K562 (cell line): Measurements from ENCODE around the gene CES5A. TPM values are rescaled to one million over a fixed set of nuclear protein-coding genes. Genes with fewer than 3 reads are reported as not detected.

ENCODE experiments used
- ATAC-seq: fragments of 200-7000 bp; cut with Tn5 transposase; 3 replicates; pipeline ENCODE4 v1.9.1; 2020; ENCODE audit warnings: moderate library complexity
- BruUV-seq: library from RNA; stranded (reverse); fragments of 400-500 nt; replicated peaks from 2 replicates; lab custom pipeline; 2021; lab: Mats Ljungman, UMichigan
- CTCF ChIA-PET: fragments of 300-600 bp; formaldehyde crosslinking; extraction: SDS; loops from one replicate; lab custom pipeline; 2021; ENCODE audit warnings: low intra/inter-chr PET ratio; lab: Yijun Ruan, JAX
- POLR2A ChIA-PET: fragments of 300-600, 350-650 bp; sonication (Branson Sonifier 250); formaldehyde crosslinking; extraction: SDS; loops from one replicate; lab custom pipeline; 2021; ENCODE audit warnings: antibody characterized with exemption, inconsistent platforms; lab: Yijun Ruan, JAX
- DNase-seq, 4 experiments: peaks; one replicate each; pipeline versions ENCODE4 v3.0.0 to v3.0.0-alpha.2; 2011 to 2018; ENCODE audit warnings: low spot score in 3 of 4, mixed read lengths in 3 of 4; ENCODE audit errors: extremely low read depth in 1 of 4
- FAIRE-seq: peaks from 2 replicates; lab custom pipeline; 2011; peaks lifted over from hg19 to GRCh38; lab: Jason Lieb, UNC
- H2AFZ ChIP-seq: 2 replicates; pipeline ENCODE4 v1.6.0; 2011; ENCODE audit warnings: low read depth, low read length, control low read depth, inconsistent platforms
- H3K27ac ChIP-seq: fragments of 200-600 bp; 3 replicates; pipeline ENCODE4 v1.8.0; 2011; ENCODE audit warnings: low read depth, mild to moderate bottlenecking, control low read depth, inconsistent platforms, low read length, moderate library complexity, mixed read lengths; ENCODE audit errors: extremely low read depth
- H3K27me3 ChIP-seq, 2 experiments: fragments of 300-600 bp in 1 of 2; 2 replicates in 1 of 2; 3 replicates in 1 of 2; pipeline versions ENCODE4 v1.6.0 to v1.8.0; 2011; ENCODE audit warnings: inconsistent platforms in 2 of 2, low read length in 2 of 2, mild to moderate bottlenecking in 1 of 2, mixed read lengths in 1 of 2, moderate library complexity in 1 of 2; ENCODE audit not compliant: control insufficient read depth in 2 of 2, insufficient read depth in 2 of 2
- H3K36me3 ChIP-seq: fragments of 300-600 bp; 3 replicates; pipeline ENCODE4 v1.8.0; 2011; ENCODE audit warnings: mild to moderate bottlenecking, low read length, inconsistent platforms; ENCODE audit not compliant: control insufficient read depth, insufficient read depth
- H3K4me1 ChIP-seq, 2 experiments: fragments of 200-600 bp in 1 of 2; replicated peaks in 1 of 2; 2 replicates in 1 of 2; 3 replicates in 1 of 2; pipeline versions ENCODE4 v1.5.1 to v1.8.0; 2011; ENCODE audit warnings: inconsistent platforms in 2 of 2, low read length in 2 of 2, mild to moderate bottlenecking in 1 of 2, mixed read lengths in 1 of 2, moderate library complexity in 1 of 2; ENCODE audit not compliant: control insufficient read depth in 2 of 2, insufficient read depth in 2 of 2
- H3K4me2 ChIP-seq: 2 replicates; pipeline ENCODE4 v1.6.1; 2011; ENCODE audit warnings: low read length, control low read depth, inconsistent platforms, mixed read lengths; ENCODE audit not compliant: insufficient read depth
- H3K4me3 ChIP-seq: fragments of 200-600 bp; sonication (generic), shearing (Covaris generic); 2 replicates; pipeline ENCODE4 v1.5.1; 2016; ENCODE audit warnings: control low read depth, inconsistent platforms
- H3K79me2 ChIP-seq: fragments of 200-600 bp; 3 replicates; pipeline ENCODE4 v1.8.0; 2011; ENCODE audit warnings: low read length, inconsistent platforms; ENCODE audit not compliant: control insufficient read depth, insufficient read depth
- H3K9ac ChIP-seq, 2 experiments: 2 replicates each; pipeline versions ENCODE4 v1.6.0 to v1.6.1; 2011; ENCODE audit warnings: low read depth in 2 of 2, low read length in 2 of 2, control low read depth in 1 of 2, inconsistent platforms in 1 of 2, mild to moderate bottlenecking in 1 of 2, mixed read lengths in 1 of 2; ENCODE audit not compliant: insufficient read depth in 1 of 2
- H3K9me1 ChIP-seq: one replicate; pipeline ENCODE4 v1.6.0; 2011; ENCODE audit warnings: inconsistent platforms, mild to moderate bottlenecking, low read length, moderate library complexity; ENCODE audit not compliant: control insufficient read depth, insufficient read depth
- H3K9me3 ChIP-seq: replicated peaks from 2 replicates; pipeline ENCODE4 v1.5.1; 2011; ENCODE audit warnings: low read depth, low read length, inconsistent platforms; ENCODE audit not compliant: control insufficient read depth, insufficient read depth
- H4K20me1 ChIP-seq: replicated peaks from 2 replicates; pipeline ENCODE4 v1.6.1; 2011; ENCODE audit warnings: low read length, inconsistent platforms, mixed read lengths; ENCODE audit not compliant: control insufficient read depth, insufficient read depth
- ATF1 ChIP-seq, 2 experiments: fragments of 450-650 bp in 1 of 2; IDR thresholded peaks; 2 replicates each; pipeline ENCODE4 v1.6.1; 2016; ENCODE audit warnings: missing compliant biosample characterization in 1 of 2, missing genetic modification characterization in 1 of 2
- BRD9 ChIP-seq: fragments of 450-650 bp; IDR thresholded peaks from 2 replicates; pipeline ENCODE4 v1.6.1; 2018; ENCODE audit warnings: low read depth; ENCODE audit not compliant: partially characterized antibody
- FOXA1 ChIP-seq: fragments of 450-650 bp; IDR thresholded peaks from 2 replicates; pipeline ENCODE4 v1.6.1; 2016; ENCODE audit warnings: mild to moderate bottlenecking, borderline replicate concordance
- MTF1 ChIP-seq: fragments of 250-450 bp; sonication (Bioruptor Pico); IDR thresholded peaks from 2 replicates; pipeline ENCODE4 v1.9.0; 2021; ENCODE audit warnings: moderate library complexity, mild to moderate bottlenecking, inconsistent platforms, borderline replicate concordance
- PHB2 ChIP-seq: fragments of 450-650 bp; IDR thresholded peaks from 2 replicates; pipeline ENCODE4 v1.6.1; 2017; ENCODE audit warnings: low read depth
- POLR2AphosphoS2 ChIP-seq: IDR thresholded peaks from 2 replicates; pipeline ENCODE4 v1.6.1; 2012; ENCODE audit warnings: low read length, improper control_type of control experiment
- SAFB2 ChIP-seq: fragments of 200-400 bp; formaldehyde crosslinking; IDR thresholded peaks from 2 replicates; pipeline ENCODE4 v1.6.1; 2018; ENCODE audit warnings: borderline replicate concordance, low read length, low read depth, moderate library complexity; ENCODE audit not compliant: severe bottlenecking
- SNRNP70 ChIP-seq: fragments of 200-400 bp; formaldehyde crosslinking; optimal IDR thresholded peaks from 2 replicates; pipeline ENCODE3; 2017; ENCODE audit warnings: low read depth, low read length
- XRCC4 ChIP-seq: IDR thresholded peaks from one replicate; pipeline ENCODE4 v1.6.1; 2011; ENCODE audit not compliant: insufficient read depth, insufficient read length; ENCODE audit errors: extremely low read depth
- ZBTB8A ChIP-seq: fragments of 450-650 bp; IDR thresholded peaks from 2 replicates; pipeline ENCODE4 v1.6.1; 2018; ENCODE audit warnings: mild to moderate bottlenecking, moderate library complexity; ENCODE audit not compliant: partially characterized antibody
- ZFP30 ChIP-seq: fragments of 250-450 bp; sonication (Bioruptor Pico); IDR thresholded peaks from 2 replicates; pipeline ENCODE4 v1.8.0; 2022; ENCODE audit warnings: moderate library complexity, mild to moderate bottlenecking, inconsistent platforms, borderline replicate concordance
- ZNF165 ChIP-seq: fragments of 250-450 bp; sonication (Bioruptor Pico); IDR thresholded peaks from 2 replicates; pipeline ENCODE4 v1.4.0; 2020; ENCODE audit warnings: borderline replicate concordance
- ZNF24 ChIP-seq: fragments of 450-650 bp; IDR thresholded peaks from 2 replicates; pipeline ENCODE4 v1.6.1; 2016
- ZNF445 ChIP-seq: fragments of 250-450 bp; sonication (Bioruptor Pico); IDR thresholded peaks from 2 replicates; pipeline ENCODE4 v1.4.0; 2020; ENCODE audit warnings: low read depth, mild to moderate bottlenecking, moderate library complexity
- ZNF561 ChIP-seq: fragments of 450-650 bp; formaldehyde crosslinking; conservative IDR thresholded peaks from 2 replicates; pipeline ENCODE4 v1.4.0; 2020; ENCODE audit warnings: mild to moderate bottlenecking, moderate library complexity
- ZNF717 ChIP-seq: fragments of 250-450 bp; sonication (Bioruptor Pico); IDR thresholded peaks from 2 replicates; pipeline ENCODE4 v1.5.0; 2021
- ZNF778 ChIP-seq: fragments of 450-650 bp; formaldehyde crosslinking; IDR thresholded peaks from 2 replicates; pipeline ENCODE4 v1.4.0; 2020; ENCODE audit warnings: mild to moderate bottlenecking, moderate library complexity
- WGBS: fragments of 100-300 bp; shearing (Covaris generic); methylation state at CpG from one replicate; pipeline ENCODE4 v1.1.6; 2016; ENCODE audit warnings: low coverage, mixed read lengths; ENCODE audit not compliant: insufficient coverage; ENCODE audit errors: missing lambda C conversion rate; 5-methylcytosine and 5-hydroxymethylcytosine counted together
- in situ Hi-C: fragments of 300-500 bp; cut with MboI; formaldehyde crosslinking; loops from 4 replicates; pipeline ENCODE4 v1.15.0; 2018; ENCODE audit warnings: inconsistent platforms, mixed read lengths
- intact Hi-C: fragments of 100-400 bp; cut with micrococcal nuclease; formaldehyde crosslinking; loops from 2 replicates; pipeline ENCODE4 v1.14.2; 2022
- polyA plus RNA-seq, 8 experiments: library from polyadenylated mRNA; depleted of rRNA in 4 of 8; stranded (reverse) in 5 of 8; unstranded in 3 of 8; fragments of >200 nt; fragmentation: Nextera tagmentation in 2 of 8; fragmentation: Illumina TruSeq in 1 of 8; extraction: Ambion mirVana in 2 of 8; extraction: Trizol in 1 of 8; gene quantifications; 2 replicates each; pipeline versions ENCODE4 v1.2.1 to v1.2.3, GENCODE V29; 2011 to 2014; ENCODE audit warnings: inconsistent platforms in 1 of 8, missing spikeins in 1 of 8
- total RNA-seq, 7 experiments: library from RNA; depleted of rRNA in 6 of 7; stranded (reverse); fragments of >200 nt in 6 of 7; fragmentation: Illumina TruSeq in 2 of 7; extraction: Trizol in 2 of 7; gene quantifications; 2 replicates each; pipeline versions ENCODE4 v1.2.1 to v1.2.3, GENCODE V29; 2011 to 2021; ENCODE audit warnings: low replicate concordance in 1 of 7
- TF ChIP-seq, protein P1 (sequence below): fragments of 250-450 bp; sonication (Bioruptor Pico); IDR thresholded peaks from 2 replicates; pipeline ENCODE4 v1.5.0; 2021; ENCODE audit warnings: mild to moderate bottlenecking, borderline replicate concordance
- TF ChIP-seq, protein P2 (sequence below): fragments of 250-450 bp; sonication (Bioruptor Pico); IDR thresholded peaks from 2 replicates; pipeline ENCODE4 v1.5.0; 2020; ENCODE audit warnings: mild to moderate bottlenecking, borderline replicate concordance

The CES5A gene
- total and polyA plus RNA-seq, 9 of the 15 experiments (the other 6 are each of a cell fraction or from before 2014, with no cell fraction given), result 0.07 to 0.17 (median 0.15) TPM; not detected in 4

GRCh38 chr16:55900616-55901393, 25.6 kb upstream of the CES5A start (continued):
- TF ChIP-seq, protein P1, sequence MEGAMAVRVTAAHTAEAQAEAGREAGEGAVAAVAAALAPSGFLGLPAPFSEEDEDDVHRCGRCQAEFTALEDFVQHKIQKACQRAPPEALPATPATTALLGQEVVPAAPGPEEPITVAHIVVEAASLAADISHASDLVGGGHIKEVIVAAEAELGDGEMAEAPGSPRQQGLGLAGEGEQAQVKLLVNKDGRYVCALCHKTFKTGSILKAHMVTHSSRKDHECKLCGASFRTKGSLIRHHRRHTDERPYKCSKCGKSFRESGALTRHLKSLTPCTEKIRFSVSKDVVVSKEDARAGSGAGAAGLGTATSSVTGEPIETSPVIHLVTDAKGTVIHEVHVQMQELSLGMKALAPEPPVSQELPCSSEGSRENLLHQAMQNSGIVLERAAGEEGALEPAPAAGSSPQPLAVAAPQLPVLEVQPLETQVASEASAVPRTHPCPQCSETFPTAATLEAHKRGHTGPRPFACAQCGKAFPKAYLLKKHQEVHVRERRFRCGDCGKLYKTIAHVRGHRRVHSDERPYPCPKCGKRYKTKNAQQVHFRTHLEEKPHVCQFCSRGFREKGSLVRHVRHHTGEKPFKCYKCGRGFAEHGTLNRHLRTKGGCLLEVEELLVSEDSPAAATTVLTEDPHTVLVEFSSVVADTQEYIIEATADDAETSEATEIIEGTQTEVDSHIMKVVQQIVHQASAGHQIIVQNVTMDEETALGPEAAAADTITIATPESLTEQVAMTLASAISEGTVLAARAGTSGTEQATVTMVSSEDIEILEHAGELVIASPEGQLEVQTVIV, result no peak
- TF ChIP-seq MTF1 (no peak), BRD9 (no peak)

DNA sequence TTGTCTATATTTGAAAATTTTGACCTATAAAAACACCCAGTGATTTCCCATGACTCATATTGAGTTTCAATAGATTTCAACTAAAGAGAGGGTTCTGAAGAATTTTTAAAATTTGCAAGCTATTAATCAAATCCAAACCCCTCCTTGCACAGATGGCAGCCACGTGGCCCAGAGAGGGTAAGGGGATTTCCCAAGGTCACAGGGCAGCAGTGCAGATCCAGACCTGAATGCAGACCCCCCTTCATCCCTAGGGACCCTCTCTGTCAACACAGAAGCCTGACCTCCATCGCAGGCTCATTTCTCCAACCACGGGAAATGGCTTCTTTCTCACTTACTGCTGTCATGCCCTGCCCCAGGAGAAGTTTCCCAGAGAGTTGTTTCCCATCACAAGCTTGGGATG, 24.7 kb upstream of the CES5A start:
- H3K4me3 ChIP-seq, result no peak overlapping the region
- BruUV-seq, result no TSS peak
- no peak overlapping the region for H3K27ac ChIP-seq
- no peak overlapping the region for H3K4me2 ChIP-seq
- no peak for FAIRE-seq
- H3K4me1 ChIP-seq, result no peaks in the 10 kb centered on the region
- H4K20me1 ChIP-seq, result no peaks in the 10 kb centered on the region
- H2AFZ ChIP-seq, result no peak overlapping the region
- CTCF ChIA-PET, result no interaction called here
- no peak overlapping the region for H3K9ac ChIP-seq
- DNase-seq, result no peak
- intact Hi-C loops, result no loop called here
- no peaks in the 10 kb centered on the region for H3K9me1 ChIP-seq
- POLR2A ChIA-PET, result no interaction called here
- ATAC-seq, result no peak
- no peaks in the 10 kb centered on the region for H3K79me2 ChIP-seq
- no peaks in the 10 kb centered on the region for H3K36me3 ChIP-seq
- 7% methylated on average over 3 of the region's 3 CpGs for WGBS
- in situ Hi-C loops, result no loop called here
- H3K9me3 ChIP-seq, result no peaks in the 10 kb centered on the region
- no peaks in the 10 kb centered on the region for H3K27me3 ChIP-seq
- TF ChIP-seq XRCC4 (no peak), PHB2 (no peak), ZNF778 (CRISPR knock-in tag) (no peak), POLR2AphosphoS2 (no peak), SAFB2 (no peak), ZNF717 (CRISPR knock-in tag) (no peak), ZNF445 (CRISPR knock-in tag) (no peak), ATF1 (CRISPR knock-in tag; IDR thresholded peaks at IDR 0.05) (no peak), ATF1 (tag; IDR thresholded peaks at IDR 0.05) (no peak), FOXA1 (no peak), ZNF561 (CRISPR knock-in tag) (no peak), ZFP30 (no peak), ZBTB8A (no peak), ZNF165 (CRISPR knock-in tag) (no peak), SNRNP70 (no peak), ZNF24 (no peak)
- TF ChIP-seq, protein P2, sequence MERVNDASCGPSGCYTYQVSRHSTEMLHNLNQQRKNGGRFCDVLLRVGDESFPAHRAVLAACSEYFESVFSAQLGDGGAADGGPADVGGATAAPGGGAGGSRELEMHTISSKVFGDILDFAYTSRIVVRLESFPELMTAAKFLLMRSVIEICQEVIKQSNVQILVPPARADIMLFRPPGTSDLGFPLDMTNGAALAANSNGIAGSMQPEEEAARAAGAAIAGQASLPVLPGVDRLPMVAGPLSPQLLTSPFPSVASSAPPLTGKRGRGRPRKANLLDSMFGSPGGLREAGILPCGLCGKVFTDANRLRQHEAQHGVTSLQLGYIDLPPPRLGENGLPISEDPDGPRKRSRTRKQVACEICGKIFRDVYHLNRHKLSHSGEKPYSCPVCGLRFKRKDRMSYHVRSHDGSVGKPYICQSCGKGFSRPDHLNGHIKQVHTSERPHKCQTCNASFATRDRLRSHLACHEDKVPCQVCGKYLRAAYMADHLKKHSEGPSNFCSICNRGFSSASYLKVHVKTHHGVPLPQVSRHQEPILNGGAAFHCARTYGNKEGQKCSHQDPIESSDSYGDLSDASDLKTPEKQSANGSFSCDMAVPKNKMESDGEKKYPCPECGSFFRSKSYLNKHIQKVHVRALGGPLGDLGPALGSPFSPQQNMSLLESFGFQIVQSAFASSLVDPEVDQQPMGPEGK, result no peak
